HEK293 (cell line): ENCODE data around the gene DCAF6.

ENCODE experiments used
- ZNF274 ChIP-seq, 2 experiments: fragments of 200-500 bp in 1 of 2; fragments of 450-650 bp in 1 of 2; sonication (Bioruptor generic) in 1 of 2; formaldehyde crosslinking in 1 of 2; IDR thresholded peaks; 2 replicates each; pipeline versions ENCODE4 v1.5.1 to v1.6.1; 2014 to 2016; ENCODE audit warnings: borderline replicate concordance in 1 of 2, inconsistent platforms in 1 of 2, low read length in 1 of 2, missing biosample characterization in 1 of 2, missing genetic modification characterization in 1 of 2
- ZNF830 ChIP-seq: fragments of 450-650 bp; IDR thresholded peaks from 2 replicates; pipeline ENCODE4 v1.5.0; 2018; ENCODE audit warnings: missing biosample characterization, missing genetic modification characterization, low read depth, mild to moderate bottlenecking, moderate library complexity
- TF ChIP-seq, protein P1 (sequence below): fragments of 450-650 bp; formaldehyde crosslinking; IDR thresholded peaks from 2 replicates; pipeline ENCODE4 v1.5.1; 2016; ENCODE audit warnings: missing biosample characterization, missing genetic modification characterization
- TF ChIP-seq, protein P2 (sequence below): fragments of 450-650 bp; formaldehyde crosslinking; IDR thresholded peaks from 2 replicates; pipeline ENCODE4 v1.5.1; 2016; ENCODE audit warnings: missing biosample characterization, missing genetic modification characterization

DNA sequence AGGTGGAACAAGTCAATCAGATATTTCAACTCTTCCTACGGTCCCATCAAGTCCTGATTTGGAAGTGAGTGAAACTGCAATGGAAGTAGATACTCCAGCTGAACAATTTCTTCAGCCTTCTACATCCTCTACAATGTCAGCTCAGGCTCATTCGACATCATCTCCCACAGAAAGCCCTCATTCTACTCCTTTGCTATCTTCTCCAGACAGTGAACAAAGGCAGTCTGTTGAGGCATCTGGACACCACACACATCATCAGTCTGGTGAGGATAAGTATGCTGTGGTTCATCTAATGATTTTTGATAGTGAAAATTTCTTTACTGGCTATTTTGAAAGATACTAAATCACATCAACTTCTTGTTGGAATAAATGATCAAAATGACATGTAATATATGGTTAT, 68.0 kb downstream of the DCAF6 start:
- TF ChIP-seq ZNF830 (tag by site-specific recombination) (no peak), ZNF274 (IDR thresholded peaks at IDR 0.05; ENCODE audit: low read length) (no peak), ZNF274 (tag by site-specific recombination; IDR thresholded peaks at IDR 0.05; ENCODE audit: borderline replicate concordance) (no peak)
- TF ChIP-seq, protein P1, sequence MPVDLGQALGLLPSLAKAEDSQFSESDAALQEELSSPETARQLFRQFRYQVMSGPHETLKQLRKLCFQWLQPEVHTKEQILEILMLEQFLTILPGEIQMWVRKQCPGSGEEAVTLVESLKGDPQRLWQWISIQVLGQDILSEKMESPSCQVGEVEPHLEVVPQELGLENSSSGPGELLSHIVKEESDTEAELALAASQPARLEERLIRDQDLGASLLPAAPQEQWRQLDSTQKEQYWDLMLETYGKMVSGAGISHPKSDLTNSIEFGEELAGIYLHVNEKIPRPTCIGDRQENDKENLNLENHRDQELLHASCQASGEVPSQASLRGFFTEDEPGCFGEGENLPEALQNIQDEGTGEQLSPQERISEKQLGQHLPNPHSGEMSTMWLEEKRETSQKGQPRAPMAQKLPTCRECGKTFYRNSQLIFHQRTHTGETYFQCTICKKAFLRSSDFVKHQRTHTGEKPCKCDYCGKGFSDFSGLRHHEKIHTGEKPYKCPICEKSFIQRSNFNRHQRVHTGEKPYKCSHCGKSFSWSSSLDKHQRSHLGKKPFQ = no peak
- TF ChIP-seq, protein P2, sequence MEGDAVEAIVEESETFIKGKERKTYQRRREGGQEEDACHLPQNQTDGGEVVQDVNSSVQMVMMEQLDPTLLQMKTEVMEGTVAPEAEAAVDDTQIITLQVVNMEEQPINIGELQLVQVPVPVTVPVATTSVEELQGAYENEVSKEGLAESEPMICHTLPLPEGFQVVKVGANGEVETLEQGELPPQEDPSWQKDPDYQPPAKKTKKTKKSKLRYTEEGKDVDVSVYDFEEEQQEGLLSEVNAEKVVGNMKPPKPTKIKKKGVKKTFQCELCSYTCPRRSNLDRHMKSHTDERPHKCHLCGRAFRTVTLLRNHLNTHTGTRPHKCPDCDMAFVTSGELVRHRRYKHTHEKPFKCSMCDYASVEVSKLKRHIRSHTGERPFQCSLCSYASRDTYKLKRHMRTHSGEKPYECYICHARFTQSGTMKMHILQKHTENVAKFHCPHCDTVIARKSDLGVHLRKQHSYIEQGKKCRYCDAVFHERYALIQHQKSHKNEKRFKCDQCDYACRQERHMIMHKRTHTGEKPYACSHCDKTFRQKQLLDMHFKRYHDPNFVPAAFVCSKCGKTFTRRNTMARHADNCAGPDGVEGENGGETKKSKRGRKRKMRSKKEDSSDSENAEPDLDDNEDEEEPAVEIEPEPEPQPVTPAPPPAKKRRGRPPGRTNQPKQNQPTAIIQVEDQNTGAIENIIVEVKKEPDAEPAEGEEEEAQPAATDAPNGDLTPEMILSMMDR (tag by site-specific recombination) = no peak
